ENCODE measurements around the gene OBI1. TPM values are rescaled to one million over a fixed set of nuclear protein-coding genes. Genes with fewer than 3 reads are reported as not detected.

The OBI1 gene
- total RNA-seq, 1 donor = 18.1 TPM

DNA sequence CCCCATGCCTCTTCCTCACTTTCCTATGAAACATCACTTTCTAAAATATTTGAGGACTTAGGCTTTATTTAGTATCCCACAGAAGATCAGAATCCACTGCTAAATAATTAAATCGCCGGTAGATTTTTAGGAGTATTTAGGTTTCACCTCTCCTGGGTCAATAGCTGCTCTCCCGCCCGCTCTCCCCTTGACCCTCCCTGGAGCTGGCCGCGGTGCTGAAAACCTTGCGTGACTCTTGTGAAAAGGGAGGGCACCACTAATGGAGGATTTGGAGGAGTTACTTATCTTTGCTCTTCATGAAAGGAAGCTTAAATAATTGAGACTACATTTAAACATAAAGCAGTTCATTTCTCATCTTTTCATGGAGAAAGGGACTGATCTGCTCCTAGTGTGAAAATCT lies 69.7 kb downstream of the OBI1 start:
- H3K4me3 ChIP-seq (ENCODE audit: low read depth, low read length) = no peak overlapping the region
- peak; percentile 35 for DNase-seq (ENCODE audit: low read depth)
- no peak for TF ChIP-seq CTCF (IDR thresholded peaks at IDR 0.05; ENCODE audit: insufficient read depth, low read depth, low read length)

GRCh38 chr13:78587395-78587794 lies 71.6 kb downstream of the OBI1 start:
- no peak for DNase-seq (ENCODE audit: low read depth)
- H3K4me3 ChIP-seq (ENCODE audit: low read depth, low read length) = no peak overlapping the region
- TF ChIP-seq CTCF (IDR thresholded peaks at IDR 0.05; ENCODE audit: insufficient read depth, low read depth, low read length) = no peak

DNA sequence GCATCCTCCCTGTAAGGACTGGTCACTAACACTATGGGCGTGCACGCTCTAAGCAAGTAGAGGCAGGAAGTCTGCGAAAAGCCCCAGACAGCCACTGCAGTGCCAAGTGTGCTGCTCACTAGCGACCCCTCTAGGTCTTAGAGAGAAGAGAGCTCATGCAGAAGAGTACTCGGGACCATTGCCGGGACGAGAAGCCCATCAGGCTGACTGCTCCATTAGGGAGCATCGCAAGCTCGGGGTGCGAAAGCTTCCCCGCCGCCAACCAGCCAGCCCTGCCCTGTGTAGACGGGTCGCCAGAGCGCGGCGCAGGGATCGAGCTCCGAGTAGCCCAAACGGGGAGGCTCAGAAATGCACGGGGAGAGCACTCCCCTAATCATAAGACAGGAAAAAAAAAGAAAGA lies 72.2 kb downstream of the OBI1 start:
- peak; percentile 40 for TF ChIP-seq CTCF (IDR thresholded peaks at IDR 0.05; ENCODE audit: insufficient read depth, low read depth, low read length)
- no peak for DNase-seq (ENCODE audit: low read depth)
- no peak overlapping the region for H3K4me3 ChIP-seq (ENCODE audit: low read depth, low read length)

GRCh38 chr13:78576261-78576660 lies 82.7 kb downstream of the OBI1 start:
- no peak overlapping the region for H3K4me3 ChIP-seq (ENCODE audit: low read depth, low read length)
- no peak for DNase-seq (ENCODE audit: low read depth)
- no peak for TF ChIP-seq CTCF (IDR thresholded peaks at IDR 0.05; ENCODE audit: insufficient read depth, low read depth, low read length)

DNA sequence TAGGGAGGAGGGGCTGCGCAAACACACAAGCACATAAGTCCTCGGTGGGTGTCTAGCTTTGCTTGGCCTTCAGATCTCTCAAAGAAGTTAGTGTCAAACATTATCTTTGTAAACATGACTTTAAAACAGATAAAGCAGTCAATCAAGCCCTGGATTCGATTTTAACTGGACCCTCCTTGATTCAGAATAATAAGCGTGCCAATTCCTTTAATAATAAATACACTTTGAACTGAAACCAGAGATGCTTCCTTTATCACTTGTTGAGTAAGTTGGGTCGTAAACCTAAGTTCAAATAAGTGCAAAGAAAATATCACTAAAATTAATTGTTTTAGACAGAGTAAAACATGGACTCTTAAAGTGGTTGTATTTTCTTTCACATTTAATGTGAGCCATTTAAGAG lies 86.5 kb downstream of the OBI1 start:
- DNase-seq (ENCODE audit: low read depth) = no peak
- H3K4me3 ChIP-seq (ENCODE audit: low read depth, low read length) = no peak overlapping the region
- TF ChIP-seq CTCF (IDR thresholded peaks at IDR 0.05; ENCODE audit: insufficient read depth, low read depth, low read length) = no peak

DNA sequence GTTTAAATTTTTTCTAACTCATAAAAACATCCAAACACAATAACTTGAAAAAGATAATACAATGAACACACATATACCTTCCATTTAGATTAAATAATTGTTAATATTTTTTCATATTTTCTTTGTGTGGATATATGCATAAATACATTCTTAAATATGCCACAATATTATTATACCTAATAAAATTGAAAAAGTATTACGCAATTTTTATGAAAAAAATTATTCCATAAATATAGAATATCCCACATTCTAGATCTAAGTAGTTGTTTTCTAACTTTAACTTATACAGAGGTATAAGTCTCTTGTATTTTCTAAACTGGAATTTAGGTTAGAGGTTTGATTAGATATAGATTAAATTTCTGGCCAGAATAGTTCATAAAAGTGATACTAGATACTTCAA lies 89.9 kb downstream of the OBI1 start:
- no peak for TF ChIP-seq CTCF (IDR thresholded peaks at IDR 0.05; ENCODE audit: insufficient read depth, low read depth, low read length)
- no peak overlapping the region for H3K4me3 ChIP-seq (ENCODE audit: low read depth, low read length)
- no peak for DNase-seq (ENCODE audit: low read depth)

- no peak for TF ChIP-seq CTCF (IDR thresholded peaks at IDR 0.05; ENCODE audit: insufficient read depth, low read depth, low read length)
- H3K4me3 ChIP-seq (ENCODE audit: low read depth, low read length) = no peak overlapping the region
- DNase-seq (ENCODE audit: low read depth) = no peak
Measured at GRCh38 chr13:78566631-78567030, 92.3 kb downstream of the OBI1 start.
